HEK293T (cell line): ENCODE data around the gene SCTR.

Experiments
- BHLHE40 ChIP-seq: fragments of 450-650 bp; IDR thresholded peaks from 2 replicates; pipeline ENCODE4 v1.6.1; 2016; ENCODE audit warnings: mild to moderate bottlenecking, moderate library complexity, borderline replicate concordance
- SP1 ChIP-seq: fragments of 450-650 bp; IDR thresholded peaks from 2 replicates; pipeline ENCODE4 v1.6.1; 2017

DNA sequence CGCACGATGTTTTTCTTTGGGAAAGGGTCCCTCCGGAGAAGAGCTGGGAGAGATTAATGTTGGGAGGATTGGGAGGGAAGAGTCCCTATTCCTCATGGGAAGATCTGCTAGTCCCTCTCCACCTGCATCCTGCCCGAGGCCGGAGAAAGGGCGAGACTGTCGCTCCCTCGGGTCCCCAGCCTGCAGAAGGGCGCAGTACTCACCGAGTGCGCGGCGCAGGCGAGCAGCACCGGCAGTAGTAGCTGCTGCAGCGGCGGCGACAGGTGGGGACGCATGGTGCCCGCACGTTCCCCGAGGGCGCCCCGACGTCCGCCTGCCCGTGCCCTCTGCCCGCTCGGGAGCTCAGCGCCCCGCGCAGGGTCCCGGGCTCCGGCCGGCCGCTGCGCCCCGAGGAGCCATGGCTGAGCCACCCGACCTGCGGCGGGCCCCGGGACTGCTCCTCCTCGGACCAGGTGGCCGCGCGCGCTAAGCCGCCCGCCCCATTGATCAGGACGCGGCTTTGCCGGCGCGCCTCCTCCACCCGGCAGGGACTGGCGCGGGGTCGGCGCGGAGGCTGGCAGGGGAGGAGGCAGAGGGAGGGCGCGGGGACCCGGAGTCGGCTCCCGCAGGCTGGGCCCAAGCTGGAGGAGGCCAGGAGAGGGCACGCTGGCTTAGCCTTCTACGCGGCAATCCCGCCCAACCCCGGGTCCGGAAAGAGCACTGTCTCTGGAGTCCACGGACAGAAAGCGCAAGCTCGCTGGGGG is at the start of gene SCTR:
- no peak for TF ChIP-seq SP1
- no peak for TF ChIP-seq BHLHE40
